Esophagus mucosa (tissue), 1 donor: Measurements from ENCODE around the gene NDUFB10. TPM values are rescaled to one million over a fixed set of nuclear protein-coding genes. Genes with fewer than 3 reads are reported as not detected.

Experiments
- ATAC-seq: fragments of 200-7000 bp; cut with Tn5 transposase; one replicate; pipeline ENCODE4 v1.9.1; 2020
- total RNA-seq: library from RNA; stranded (reverse); gene quantifications from one replicate; pipeline ENCODE4 v1.2.4, GENCODE V29; 2023
- donor health status: DM: yes; HTN: yes; CAD: no.

NDUFB10 gene
- total RNA-seq, 1 donor from 2014 or later, result 115 TPM

GRCh38 chr16:1971796-1972489, 12.6 kb downstream of the NDUFB10 start, which contains the start of gene TBL3:
TBL3 (plus strand) TSS chr16:1972053; CDS start chr16:1972165, 112 bp downstream.
- peak; percentile 84 for ATAC-seq

GRCh38 chr16:1972490-1972877, 13.1 kb downstream of the NDUFB10 start:
- ATAC-seq, result peak; percentile 51

- ATAC-seq, result no peak
Measured at GRCh38 chr16:1973461-1974156, 14.3 kb downstream of the NDUFB10 start.

GRCh38 chr16:1974157-1975070, 15.1 kb downstream of the NDUFB10 start:
- ATAC-seq, result no peak

- ATAC-seq, result no peak
Measured at GRCh38 chr16:1975432-1976215, 16.3 kb downstream of the NDUFB10 start.

GRCh38 chr16:1976216-1976520, 16.8 kb downstream of the NDUFB10 start:
- no peak for ATAC-seq

- peak; percentile 14 for ATAC-seq
Measured at GRCh38 chr16:1976951-1977874, 17.9 kb downstream of the NDUFB10 start.

- ATAC-seq, result no peak
Measured at GRCh38 chr16:1977875-1978268, 18.5 kb downstream of the NDUFB10 start.

- no peak for ATAC-seq
Measured at GRCh38 chr16:1978476-1979120, 19.3 kb downstream of the NDUFB10 start.

GRCh38 chr16:1979271-1980029, 20.1 kb downstream of the NDUFB10 start:
- peak; percentile 77 for ATAC-seq

GRCh38 chr16:1980030-1980769, 20.9 kb downstream of the NDUFB10 start:
- no peak for ATAC-seq

- ATAC-seq, result no peak
Measured at GRCh38 chr16:1980770-1981087, 21.4 kb downstream of the NDUFB10 start.

- ATAC-seq, result no peak
Measured at GRCh38 chr16:1981398-1981836, 22.1 kb downstream of the NDUFB10 start, which contains the start of gene NOXO1. NOXO1 (minus strand) TSS chr16:1981469; CDS start chr16:1981179, 290 bp downstream.

GRCh38 chr16:1982013-1982433, 22.7 kb downstream of the NDUFB10 start:
- ATAC-seq, result peak; percentile 2

GRCh38 chr16:1982991-1983543, 23.7 kb downstream of the NDUFB10 start:
- ATAC-seq, result no peak

GRCh38 chr16:1983544-1984346, 24.4 kb downstream of the NDUFB10 start, which contains the start of gene GFER:
GFER (plus strand) TSS chr16:1984193; CDS start chr16:1984219, 26 bp downstream.
- ATAC-seq, result peak; percentile 61

GRCh38 chr16:1984347-1985225, 25.2 kb downstream of the NDUFB10 start:
- no peak for ATAC-seq
